Kidney (tissue), 14 donors: ENCODE results near the gene ZNF284. TPM values are rescaled to one million over a fixed set of nuclear protein-coding genes. Genes with fewer than 3 reads are reported as not detected.

Source experiments
- DNase-seq, 5 donors: peaks; one replicate each; pipeline ENCODE4 v3.0.0-alpha.2; 2013 to 2020
- FAIRE-seq: peaks from 2 replicates; lab custom pipeline; 2012; peaks lifted over from hg19 to GRCh38; lab: Jason Lieb, UNC
- H3K27ac ChIP-seq, 2 donors: one replicate each; pipeline ENCODE4 v1.7.0; 2013; ENCODE audit warnings: low read depth in 2 of 2, low read length in 2 of 2, inconsistent platforms in 1 of 2
- H3K27me3 ChIP-seq: one replicate; pipeline ENCODE4 v1.7.1; 2013; ENCODE audit warnings: low read length, inconsistent platforms; ENCODE audit not compliant: control insufficient read depth, insufficient read depth
- H3K36me3 ChIP-seq, 3 donors: one replicate each; pipeline versions ENCODE4 v1.7.0 to v1.7.1; 2013; ENCODE audit warnings: low read length in 3 of 3, control low read depth in 1 of 3, inconsistent platforms in 1 of 3; ENCODE audit not compliant: insufficient read depth in 3 of 3, control insufficient read depth in 2 of 3
- H3K4me1 ChIP-seq, 3 donors: one replicate each; pipeline versions ENCODE4 v1.7.0 to v1.7.1; 2013; ENCODE audit warnings: low read length in 3 of 3, inconsistent platforms in 1 of 3, low read depth in 1 of 3; ENCODE audit not compliant: control insufficient read depth in 2 of 3, insufficient read depth in 2 of 3
- H3K4me3 ChIP-seq, 3 donors: one replicate each; pipeline versions ENCODE4 v1.7.0 to v1.8.1; 2013; ENCODE audit warnings: low read length in 3 of 3, control low read depth in 1 of 3, inconsistent platforms in 1 of 3
- H3K9ac ChIP-seq, 3 donors: one replicate each; pipeline versions ENCODE4 v1.7.0 to v1.7.1; 2013; ENCODE audit warnings: low read length in 3 of 3, control low read depth in 1 of 3, inconsistent platforms in 1 of 3
- H3K9me3 ChIP-seq, 3 donors: one replicate each; pipeline versions ENCODE4 v1.7.0 to v1.7.1; 2013; ENCODE audit warnings: low read length in 3 of 3, control low read depth in 1 of 3, inconsistent platforms in 1 of 3; ENCODE audit not compliant: control insufficient read depth in 2 of 3, insufficient read depth in 1 of 3
- CTCF ChIP-seq: IDR thresholded peaks from 3 replicates; pipeline ENCODE4 v1.5.1; 2012; ENCODE audit warnings: mild to moderate bottlenecking, moderate library complexity, borderline replicate concordance; ENCODE audit not compliant: insufficient read depth; ENCODE audit errors: extremely low read depth
- intact Hi-C: fragments of 100-400 bp; cut with DNase I; formaldehyde crosslinking; loops from one replicate; pipeline ENCODE4 v1.11.1; 2022
- polyA plus RNA-seq: library from polyadenylated mRNA; stranded (reverse); fragments of 350-450 nt; fragmentation: Illumina TruSeq; extraction: RNeasy Lipid Tissue Mini Kit (QIAGEN cat#74804); gene quantifications from one replicate; pipeline ENCODE4 v1.2.3, GENCODE V29; 2014; ENCODE audit warnings: low read depth, low replicate concordance; ENCODE audit not compliant: insufficient read depth
- total RNA-seq: library from RNA; stranded (reverse); fragmentation: NEBNext Ultra II Directional; extraction: Animal tissue kit (Norgen Biotek cat#: 25700); gene quantifications from one replicate; pipeline ENCODE4 v1.2.1, GENCODE V29; 2021
- donor health status: control.
- donor health status: control.
- donor health status: control.
- donor health status: control.
- donor health status: control.
- donor health status: DM: yes; HTN: yes; CAD: no.
- donor health status: Normal renal cell carcinoma (clear cell type).

Gene ZNF284
- total and polyA plus RNA-seq, 2 donors from 2014 or later: 1.2 to 2.5 TPM

GRCh38 chr19:44026622-44027021 is 45.3 kb upstream of the ZNF284 start:
- H3K36me3 ChIP-seq: peaks cover 18 to 29% (median 23%) of the 10 kb centered on the region in 3 donors
- DNase-seq (no peak), FAIRE-seq (no peak)
- TF ChIP-seq CTCF: no peak
- intact Hi-C loops: no loop called here
- H3K27ac ChIP-seq: no peak overlapping the region
- peaks cover 0 to 2% (median 0%) of the 10 kb centered on the region in 3 donors for H3K4me1 ChIP-seq
- no peak overlapping the region for H3K4me3 ChIP-seq
- no peaks in the 10 kb centered on the region for H3K27me3 ChIP-seq
- H3K9ac ChIP-seq: no peak overlapping the region
- H3K9me3 ChIP-seq: peaks cover 2 to 31% (median 23%) of the 10 kb centered on the region in 3 donors

- intact Hi-C loops: no loop called here
- FAIRE-seq: no peak
- Histone ChIP-seq H3K9ac (no peak overlapping the region), H3K4me3 (peak overlapping the region in 1 of 3 donors; percentile 8), H3K27ac (no peak overlapping the region), H3K36me3 (peaks cover 24 to 38% (median 32%) of the 10 kb centered on the region in 3 donors), H3K9me3 (peaks cover 9 to 71% (median 45%) of the 10 kb centered on the region in 3 donors), H3K27me3 (no peaks in the 10 kb centered on the region), H3K4me1 (no peaks in the 10 kb centered on the region)
- DNase-seq: no peak
- TF ChIP-seq CTCF: no peak
Observed at GRCh38 chr19:44032001-44032610, 39.9 kb upstream of the ZNF284 start.

- H3K27ac ChIP-seq: no peak overlapping the region
- H3K36me3 ChIP-seq: no peaks in the 10 kb centered on the region
- H3K4me3 ChIP-seq: no peak overlapping the region
- peaks cover 0 to 17% (median 10%) of the 10 kb centered on the region in 3 donors for H3K9me3 ChIP-seq
- H3K4me1 ChIP-seq: no peaks in the 10 kb centered on the region
- no peak for TF ChIP-seq CTCF
- FAIRE-seq (no peak), DNase-seq (no peak)
- intact Hi-C loops: no loop called here
- H3K9ac ChIP-seq: no peak overlapping the region
- no peaks in the 10 kb centered on the region for H3K27me3 ChIP-seq
Observed at GRCh38 chr19:44042147-44042546, 29.8 kb upstream of the ZNF284 start.
